RWPE2 (cell line): ENCODE data around the gene CRABP1.

ENCODE experiments used
- ATAC-seq: fragments of 200-7000 bp; cut with Tn5 transposase; 3 replicates; pipeline ENCODE4 v1.9.1; 2021; ENCODE audit warnings: low read depth
- DNase-seq: peaks from one replicate; pipeline ENCODE4 v3.0.0-alpha.2; 2020; ENCODE audit warnings: low spot score
- H3K27ac ChIP-seq: fragments of 450-650 bp; 2 replicates; pipeline ENCODE4 v1.5.1; 2017; ENCODE audit warnings: mild to moderate bottlenecking; ENCODE audit not compliant: poor library complexity, severe bottlenecking
- H3K27me3 ChIP-seq: fragments of 250-450 bp; sonication (Bioruptor Pico); 2 replicates; pipeline ENCODE4 v1.5.1; 2021; ENCODE audit warnings: mild to moderate bottlenecking, moderate library complexity; ENCODE audit not compliant: insufficient read depth, poor library complexity, severe bottlenecking
- H3K36me3 ChIP-seq: fragments of 250-450 bp; sonication (Bioruptor Pico); 2 replicates; pipeline ENCODE4 v1.5.1; 2020; ENCODE audit warnings: low read depth, mild to moderate bottlenecking, moderate library complexity
- H3K4me1 ChIP-seq: fragments of 250-450 bp; sonication (Bioruptor Pico); 2 replicates; pipeline ENCODE4 v1.5.1; 2021; ENCODE audit warnings: mild to moderate bottlenecking, moderate library complexity; ENCODE audit not compliant: insufficient read depth, poor library complexity, severe bottlenecking
- H3K4me3 ChIP-seq: fragments of 250-450 bp; sonication (Bioruptor Pico); 2 replicates; pipeline ENCODE4 v1.5.1; 2021; ENCODE audit warnings: mild to moderate bottlenecking, moderate library complexity; ENCODE audit not compliant: severe bottlenecking
- H3K9me3 ChIP-seq: fragments of 250-450 bp; sonication (Bioruptor Pico); 2 replicates; pipeline ENCODE4 v1.5.1; 2021; ENCODE audit warnings: mild to moderate bottlenecking, moderate library complexity; ENCODE audit not compliant: severe bottlenecking
- CTCF ChIP-seq: fragments of 450-650 bp; IDR thresholded peaks from one replicate; pipeline ENCODE4 v1.5.1; 2017; ENCODE audit warnings: mild to moderate bottlenecking, moderate library complexity; ENCODE audit not compliant: poor library complexity, severe bottlenecking

The CRABP1 gene

GRCh38 chr15:78359041-78359808, 19.1 kb downstream of the CRABP1 start:
- Histone ChIP-seq H3K4me3 (no peak overlapping the region), H3K9me3 (no peaks in the 10 kb centered on the region), H3K36me3 (no peaks in the 10 kb centered on the region), H3K27me3 (no peaks in the 10 kb centered on the region), H3K4me1 (no peaks in the 10 kb centered on the region), H3K27ac (no peak overlapping the region)
- TF ChIP-seq CTCF: no peak
- DNase-seq (no peak), ATAC-seq (no peak)

- no peak overlapping the region for H3K4me3 ChIP-seq
- DNase-seq (no peak), ATAC-seq (peak; percentile 28; the same call in 2 of the 3 replicates)
- H3K27me3 ChIP-seq: no peaks in the 10 kb centered on the region
- H3K4me1 ChIP-seq: no peaks in the 10 kb centered on the region
- no peaks in the 10 kb centered on the region for H3K36me3 ChIP-seq
- TF ChIP-seq CTCF: no peak
- no peaks in the 10 kb centered on the region for H3K9me3 ChIP-seq
- H3K27ac ChIP-seq: no peak overlapping the region
Measured at GRCh38 chr15:78360367-78360801, 20.2 kb downstream of the CRABP1 start.

DNA sequence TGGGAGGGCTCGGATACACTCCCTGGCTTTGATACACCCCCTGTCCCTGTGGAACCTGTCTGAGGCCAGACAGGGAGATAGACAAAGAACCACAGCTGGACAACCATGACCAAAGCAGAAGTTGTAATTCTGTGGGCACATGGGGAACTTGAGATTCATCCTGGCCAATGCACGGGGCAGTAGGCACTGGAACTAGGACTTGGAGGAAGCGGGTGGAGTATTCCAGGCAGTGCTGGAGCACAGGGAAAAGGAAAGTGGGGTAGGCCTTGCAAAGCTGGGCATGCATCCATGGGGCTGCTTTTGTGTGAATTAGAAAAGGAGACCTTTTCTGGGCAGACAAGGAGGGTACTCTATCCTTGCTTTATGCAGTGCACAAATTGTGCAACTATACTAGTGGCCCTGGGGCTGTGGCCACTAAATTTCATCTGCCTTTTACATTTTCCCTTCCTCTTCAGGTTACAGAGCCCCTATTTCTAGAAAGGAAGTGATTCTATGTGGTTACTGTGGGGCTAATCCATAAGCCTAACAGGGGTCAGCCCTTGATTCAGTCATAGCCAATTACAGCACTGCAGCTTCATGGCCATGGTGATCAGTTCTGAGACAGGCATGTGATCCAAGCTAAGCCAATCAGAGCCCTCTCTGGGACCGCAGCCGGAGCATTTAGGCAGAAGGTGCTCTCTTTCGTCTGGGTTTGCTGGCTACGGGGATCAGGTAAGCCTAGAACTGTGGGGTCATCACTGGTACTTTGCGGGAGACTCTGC, 21.0 kb downstream of the CRABP1 start:
- H3K27ac ChIP-seq: no peak overlapping the region
- H3K9me3 ChIP-seq: no peaks in the 10 kb centered on the region
- no peak for TF ChIP-seq CTCF
- ATAC-seq (peak; percentile 22; the same call in 1 of the 3 replicates), DNase-seq (no peak)
- H3K4me1 ChIP-seq: no peaks in the 10 kb centered on the region
- no peak overlapping the region for H3K4me3 ChIP-seq
- H3K36me3 ChIP-seq: no peaks in the 10 kb centered on the region
- H3K27me3 ChIP-seq: no peaks in the 10 kb centered on the region

GRCh38 chr15:78361771-78362506, 21.8 kb downstream of the CRABP1 start:
- no peak for DNase-seq
- no peaks in the 10 kb centered on the region for H3K9me3 ChIP-seq
- no peaks in the 10 kb centered on the region for H3K36me3 ChIP-seq
- H3K27me3 ChIP-seq: no peaks in the 10 kb centered on the region
- H3K4me3 ChIP-seq: no peak overlapping the region
- H3K27ac ChIP-seq: no peak overlapping the region
- no peak for ATAC-seq
- TF ChIP-seq CTCF: no peak
- no peaks in the 10 kb centered on the region for H3K4me1 ChIP-seq
